Measurements from ENCODE around the gene VEZF1. TPM values are rescaled to one million over a fixed set of nuclear protein-coding genes. Genes with fewer than 3 reads are reported as not detected.

VEZF1 gene
- total RNA-seq, 5 donors from 2014 or later (not counting 1 experiment from before 2014, with no cell fraction given) = 43.1 to 68.1 (median 63.8) TPM

GRCh38 chr17:57986841-57987580 is 1.0 kb downstream of the VEZF1 start:
- Mint-ChIP-seq H3K9me3 (no peaks in the 10 kb centered on the region), H3K4me1 (peaks cover 66 to 73% (median 68%) of the 10 kb centered on the region in 3 donors), H3K27me3 (no peaks in the 10 kb centered on the region), H3K27ac (peak overlapping the region; percentile 89 to 92), H3K36me3 (peaks cover 12% of the 10 kb centered on the region), H3K4me3 (peak overlapping the region; percentile 89 to 92 (median 91))
- no peaks in the 10 kb centered on the region for H3K9me3 ChIP-seq
- peak overlapping the region; percentile 64 for H3K27ac ChIP-seq (ENCODE audit: low read length)
- ATAC-seq (replicated peaks in 1 of 4) (peak in 3 of 4 experiments; percentile 0 to 13 (median 11)), DNase-seq (peak in 30 of 35 experiments; percentile 5 to 62 (median 30))
- peaks cover 35 to 37% of the 10 kb centered on the region in 2 experiments for H3K4me1 ChIP-seq (ENCODE audit: control insufficient read depth in 1 of 2, extremely low read depth in 1 of 2, insufficient read depth in 2 of 2, low read length in 2 of 2)
- H3K4me3 ChIP-seq (ENCODE audit: control insufficient read depth in 1 of 2, extremely low read depth in 1 of 2, low read length in 1 of 2) = peak overlapping the region; percentile 82 to 85
- no peaks in the 10 kb centered on the region for H3K27me3 ChIP-seq (replicated peaks in 1 of 2; ENCODE audit: control insufficient read depth in 2 of 2, extremely low read depth in 1 of 2, insufficient read depth in 2 of 2, low read length in 1 of 2)
- peaks cover 0 to 4% of the 10 kb centered on the region in 2 donors for H3K36me3 ChIP-seq (ENCODE audit: control insufficient read depth in 2 of 2, extremely low read depth in 1 of 2, insufficient read depth in 1 of 2, low read length in 1 of 2)
- POLR2A ChIA-PET = interaction anchor here (0.6 to 1.2 kb wide), 4 partner anchors 10 to 1168 kb away, joined by 3 to 5 read pairs (median 4); partner anchors contain the start of gene PRR11 (in 1 of the 2)
- WGBS (ENCODE audit: insufficient coverage) = 6% methylated on average over 23 of the region's 38 CpGs
- CTCF ChIA-PET = interaction anchor here in 1 of 2 donors (0.5 to 3.4 kb wide), 4 partner anchors 12 to 142 kb away, joined by 3 to 25 read pairs (median 3); partner anchors contain the start of gene CUEDC1

- ATAC-seq (replicated peaks in 1 of 4) = no peak
- POLR2A ChIA-PET = interaction anchor here (0.5 to 1.2 kb wide), 8 partner anchors 11 to 234 kb away, joined by 3 to 5 read pairs (median 4); no protein-coding TSS in a partner anchor
- DNase-seq = no peak
- Mint-ChIP-seq H3K9me3 (no peaks in the 10 kb centered on the region), H3K36me3 (peaks cover 20% of the 10 kb centered on the region), H3K4me3 (peak overlapping the region; percentile 49 to 89 (median 52)), H3K27ac (peak overlapping the region in 1 of 2 donors; percentile 34), H3K27me3 (no peaks in the 10 kb centered on the region), H3K4me1 (peaks cover 74 to 78% (median 76%) of the 10 kb centered on the region in 3 donors)
- CTCF ChIA-PET = interaction anchor here (0.9 to 3.4 kb wide), 5 partner anchors 9 to 68 kb away, joined by 3 to 25 read pairs (median 4); partner anchors contain the start of genes CUEDC1 (in 1 of the 2) and SRSF1 (in 1 of the 2)
- Histone ChIP-seq H3K9me3 (no peaks in the 10 kb centered on the region), H3K4me3 (ENCODE audit: control insufficient read depth in 1 of 2, extremely low read depth in 1 of 2, low read length in 1 of 2) (no peak overlapping the region), H3K36me3 (ENCODE audit: control insufficient read depth in 2 of 2, extremely low read depth in 1 of 2, insufficient read depth in 1 of 2, low read length in 1 of 2) (peaks cover 5 to 12% of the 10 kb centered on the region in 2 donors), H3K4me1 (ENCODE audit: control insufficient read depth in 1 of 2, extremely low read depth in 1 of 2, insufficient read depth in 2 of 2, low read length in 2 of 2) (peaks cover 35 to 39% of the 10 kb centered on the region in 2 experiments), H3K27ac (ENCODE audit: low read length) (no peak overlapping the region), H3K27me3 (replicated peaks in 1 of 2; ENCODE audit: control insufficient read depth in 2 of 2, extremely low read depth in 1 of 2, insufficient read depth in 2 of 2, low read length in 1 of 2) (no peaks in the 10 kb centered on the region)
- no CpG with 5 or more reads among the region's 1 CpG for WGBS (ENCODE audit: insufficient coverage)
These were observed 2.4 kb downstream of the VEZF1 start for GRCh38 chr17:57985675-57985974.

DNA sequence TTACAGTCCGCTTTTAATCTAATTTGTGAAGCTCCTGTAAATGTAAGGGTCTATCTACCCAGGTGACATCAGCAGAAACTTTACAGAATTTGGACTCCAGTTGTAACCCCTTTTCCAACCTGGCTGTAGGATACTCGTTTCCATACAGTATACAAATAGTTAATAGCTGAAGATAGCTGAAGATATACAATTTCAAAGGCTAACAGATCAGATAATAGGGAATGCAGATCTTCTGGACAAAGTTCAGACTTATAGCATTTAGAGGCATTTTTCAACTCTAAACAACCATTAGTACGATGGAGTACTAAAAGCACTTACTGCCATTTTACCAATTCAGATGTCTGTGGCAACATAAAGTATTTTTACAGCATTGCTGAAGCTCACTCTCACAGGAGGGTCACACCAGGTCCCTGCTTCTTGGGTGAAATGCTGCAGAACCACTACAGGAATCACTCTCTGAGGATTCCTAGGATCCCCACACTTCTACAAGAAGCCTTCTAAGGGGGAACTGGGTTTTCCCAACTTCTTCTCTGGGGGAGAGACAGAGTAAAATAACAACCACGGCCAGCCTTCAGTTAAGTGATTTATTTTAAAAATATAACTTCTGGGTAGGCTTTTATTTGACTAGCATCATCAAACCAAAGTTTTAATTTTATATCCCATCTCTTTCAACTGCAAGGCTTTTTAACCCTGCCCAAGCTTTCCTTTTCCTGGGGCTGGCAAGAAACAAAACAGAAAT is 2.9 kb downstream of the VEZF1 start:
- Histone ChIP-seq H3K36me3 (ENCODE audit: control insufficient read depth in 2 of 2, extremely low read depth in 1 of 2, insufficient read depth in 1 of 2, low read length in 1 of 2) (peaks cover 5 to 16% of the 10 kb centered on the region in 2 donors), H3K27me3 (replicated peaks in 1 of 2; ENCODE audit: control insufficient read depth in 2 of 2, extremely low read depth in 1 of 2, insufficient read depth in 2 of 2, low read length in 1 of 2) (no peaks in the 10 kb centered on the region), H3K9me3 (no peaks in the 10 kb centered on the region), H3K27ac (ENCODE audit: low read length) (no peak overlapping the region), H3K4me3 (ENCODE audit: control insufficient read depth in 1 of 2, extremely low read depth in 1 of 2, low read length in 1 of 2) (no peak overlapping the region), H3K4me1 (ENCODE audit: control insufficient read depth in 1 of 2, extremely low read depth in 1 of 2, insufficient read depth in 2 of 2, low read length in 2 of 2) (peaks cover 35 to 39% of the 10 kb centered on the region in 2 experiments)
- Mint-ChIP-seq H3K4me3 (peak overlapping the region; percentile 49 to 89 (median 52)), H3K27me3 (no peaks in the 10 kb centered on the region), H3K27ac (peak overlapping the region; percentile 27 to 79), H3K4me1 (peaks cover 77 to 83% (median 78%) of the 10 kb centered on the region in 3 donors), H3K36me3 (peaks cover 22% of the 10 kb centered on the region), H3K9me3 (no peaks in the 10 kb centered on the region)
- no peak for ATAC-seq (replicated peaks in 1 of 4)
- 100% methylated on average over 1 of the region's 4 CpGs for WGBS (ENCODE audit: insufficient coverage)
- DNase-seq = no peak
- POLR2A ChIA-PET = interaction anchor here in 1 of 2 donors (0.5 to 0.7 kb wide), 4 partner anchors 11 to 203 kb away, joined by 3 to 4 read pairs (median 4); no protein-coding TSS in a partner anchor
- CTCF ChIA-PET = interaction anchor here (0.5 to 3.4 kb wide), 6 partner anchors 9 to 78 kb away, joined by 3 to 25 read pairs (median 4); partner anchors contain the start of gene SRSF1 (in 1 of the 2)

- Histone ChIP-seq H3K27ac (ENCODE audit: low read length) (no peak overlapping the region), H3K27me3 (replicated peaks in 1 of 2; ENCODE audit: control insufficient read depth in 2 of 2, extremely low read depth in 1 of 2, insufficient read depth in 2 of 2, low read length in 1 of 2) (no peaks in the 10 kb centered on the region), H3K4me3 (ENCODE audit: control insufficient read depth in 1 of 2, extremely low read depth in 1 of 2, low read length in 1 of 2) (no peak overlapping the region), H3K9me3 (no peaks in the 10 kb centered on the region), H3K4me1 (ENCODE audit: control insufficient read depth in 1 of 2, extremely low read depth in 1 of 2, insufficient read depth in 2 of 2, low read length in 2 of 2) (peaks cover 35 to 39% of the 10 kb centered on the region in 2 experiments), H3K36me3 (ENCODE audit: control insufficient read depth in 2 of 2, extremely low read depth in 1 of 2, insufficient read depth in 1 of 2, low read length in 1 of 2) (peaks cover 5 to 23% of the 10 kb centered on the region in 2 donors)
- CTCF ChIA-PET = interaction anchor here in 1 of 2 donors (0.8 to 3.4 kb wide), 2 partner anchors 11 to 15 kb away, joined by 4 to 25 read pairs; no protein-coding TSS in a partner anchor
- peak overlapping the region; percentile 32 to 79 for H3K27ac Mint-ChIP-seq
- no peaks in the 10 kb centered on the region for H3K27me3 Mint-ChIP-seq
- POLR2A ChIA-PET = no interaction called here
- peaks cover 71 to 77% (median 72%) of the 10 kb centered on the region in 3 donors for H3K4me1 Mint-ChIP-seq
- H3K4me3 Mint-ChIP-seq = peak overlapping the region; percentile 47 to 89 (median 49)
- DNase-seq (no peak), ATAC-seq (replicated peaks in 1 of 4) (no peak)
- WGBS (ENCODE audit: insufficient coverage) = 14% methylated on average over 1 of the region's 4 CpGs
- H3K36me3 Mint-ChIP-seq = peaks cover 24% of the 10 kb centered on the region
- no peaks in the 10 kb centered on the region for H3K9me3 Mint-ChIP-seq
These were observed 3.7 kb downstream of the VEZF1 start for GRCh38 chr17:57984261-57984890.

- no peak for ATAC-seq (replicated peaks in 1 of 4)
- Mint-ChIP-seq H3K36me3 (peaks cover 31% of the 10 kb centered on the region), H3K4me3 (peak overlapping the region in 2 of 3 donors; percentile 18 to 89), H3K27me3 (no peaks in the 10 kb centered on the region), H3K4me1 (peaks cover 67 to 69% (median 68%) of the 10 kb centered on the region in 3 donors), H3K27ac (peak overlapping the region in 1 of 2 donors; percentile 19), H3K9me3 (no peaks in the 10 kb centered on the region)
- no peak overlapping the region for H3K4me3 ChIP-seq (ENCODE audit: control insufficient read depth in 1 of 2, extremely low read depth in 1 of 2, low read length in 1 of 2)
- CTCF ChIA-PET = interaction anchor here in 1 of 2 donors (1.1 kb wide), 1 partner anchor 16 kb away, joined by 3 read pairs; no protein-coding TSS in a partner anchor
- H3K27me3 ChIP-seq (replicated peaks in 1 of 2; ENCODE audit: control insufficient read depth in 2 of 2, extremely low read depth in 1 of 2, insufficient read depth in 2 of 2, low read length in 1 of 2) = no peaks in the 10 kb centered on the region
- no peak overlapping the region for H3K27ac ChIP-seq (ENCODE audit: low read length)
- H3K9me3 ChIP-seq = no peaks in the 10 kb centered on the region
- peaks cover 5 to 33% of the 10 kb centered on the region in 2 donors for H3K36me3 ChIP-seq (ENCODE audit: control insufficient read depth in 2 of 2, extremely low read depth in 1 of 2, insufficient read depth in 1 of 2, low read length in 1 of 2)
- POLR2A ChIA-PET = interaction anchor here in 1 of 2 donors (1.1 kb wide), 1 partner anchor 9 kb away, joined by 4 read pairs; no protein-coding TSS in a partner anchor
- WGBS (ENCODE audit: insufficient coverage) = no CpG with 5 or more reads among the region's 1 CpG
- H3K4me1 ChIP-seq (ENCODE audit: control insufficient read depth in 1 of 2, extremely low read depth in 1 of 2, insufficient read depth in 2 of 2, low read length in 2 of 2) = peaks cover 28 to 33% of the 10 kb centered on the region in 2 experiments
- DNase-seq = no peak
These were observed 4.6 kb downstream of the VEZF1 start for GRCh38 chr17:57983446-57983845.

Data from T-cell (primary cell).